Smooth muscle cell of the umbilical artery (primary cell): Measurements from ENCODE around the gene SLC7A4. TPM values are rescaled to one million over a fixed set of nuclear protein-coding genes. Genes with fewer than 3 reads are reported as not detected.

Experiments used
- total RNA-seq: library from RNA; depleted of rRNA; stranded (reverse); fragments of >200 nt; gene quantifications from 2 replicates; pipeline ENCODE4 v1.2.3, GENCODE V29; 2014

SLC7A4 gene
- total RNA-seq: 0.30 TPM in 1 of 2 replicates, not detected in the other

GRCh38 chr22:21032037-21032867 is at the start of gene SLC7A4:
Gene SLC7A4, minus strand, starts transcription at chr22:21032561. Its CDS starts 749 bp downstream, at chr22:21031812.

GRCh38 chr22:21045585-21046294 is 13.4 kb upstream of the SLC7A4 start, which contains the start of gene LRRC74B:
Gene LRRC74B, plus strand, starts transcription at chr22:21045946. Its CDS starts 41 bp downstream, at chr22:21045987.

GRCh38 chr22:21014726-21015465 is 17.5 kb downstream of the SLC7A4 start, which contains the start of gene P2RX6:
Gene P2RX6, plus strand, starts transcription at chr22:21015165. Its CDS starts 10 bp downstream, at chr22:21015175.

GRCh38 chr22:21001601-21002325 is 30.6 kb downstream of the SLC7A4 start, which contains the start of gene THAP7:
Gene THAP7, minus strand, starts transcription at chr22:21002118. Its CDS starts 207 bp downstream, at chr22:21001911.

GRCh38 chr22:20981787-20982562 is 50.4 kb downstream of the SLC7A4 start, which contains the start of gene LZTR1:
Gene LZTR1, plus strand, starts transcription at chr22:20982297. Its CDS starts 75 bp downstream, at chr22:20982372.

Other genes with a start within 250 kb of the SLC7A4 start
- 19.6 and 39.4 TPM in 2 replicates for gene PI4KA, start 173.8 kb downstream of the SLC7A4 start, total RNA-seq
- gene SNAP29, start 173.6 kb downstream of the SLC7A4 start, total RNA-seq: 5.0 and 7.1 TPM in 2 replicates
- gene CRKL, start 115.2 kb downstream of the SLC7A4 start, total RNA-seq: 43.4 and 48.3 TPM in 2 replicates
- 0.59 and 0.78 TPM in 2 replicates for gene AIFM3, start 65.3 kb downstream of the SLC7A4 start, total RNA-seq
- gene LZTR1, start 50.3 kb downstream of the SLC7A4 start, total RNA-seq: 54.3 and 67.1 TPM in 2 replicates
- 14.5 and 23.2 TPM in 2 replicates for gene THAP7, start 30.4 kb downstream of the SLC7A4 start, total RNA-seq
- gene P2RX6, start 17.4 kb downstream of the SLC7A4 start, total RNA-seq: 4.5 and 8.3 TPM in 2 replicates
- under 0.01 TPM in 1 of 2 replicates, not detected in the other for gene LRRC74B, start 13.4 kb upstream of the SLC7A4 start, total RNA-seq